ENCODE data around the gene TNFAIP8L1. TPM values are rescaled to one million over a fixed set of nuclear protein-coding genes. Genes with fewer than 3 reads are reported as not detected.

TNFAIP8L1 gene
- total RNA-seq, 1 donor from 2014 or later, result 4.2 TPM

- Histone ChIP-seq H3K4me3 (no peak overlapping the region), H3K9me3 (replicated peaks) (no peaks in the 10 kb centered on the region), H3K27ac (replicated peaks) (no peak overlapping the region), H3K27me3 (ENCODE audit: low read depth) (peaks cover 46% of the 10 kb centered on the region), H3K4me1 (peaks cover 15% of the 10 kb centered on the region), H3K36me3 (no peaks in the 10 kb centered on the region)
- TF ChIP-seq CTCF (IDR thresholded peaks at IDR 0.05; ENCODE audit: borderline replicate concordance), result no peak
- intact Hi-C loops (cut with micrococcal nuclease), result no loop called here
- DNase-seq, result no peak
Observed at GRCh38 chr19:4602915-4603314, 36.4 kb upstream of the TNFAIP8L1 start.

GRCh38 chr19:4604912-4605311, 34.4 kb upstream of the TNFAIP8L1 start:
- no peak for TF ChIP-seq CTCF (IDR thresholded peaks at IDR 0.05; ENCODE audit: borderline replicate concordance)
- peaks cover 16% of the 10 kb centered on the region for H3K4me1 ChIP-seq
- H3K27me3 ChIP-seq (ENCODE audit: low read depth), result peaks cover 27% of the 10 kb centered on the region
- no peaks in the 10 kb centered on the region for H3K36me3 ChIP-seq
- H3K4me3 ChIP-seq, result no peak overlapping the region
- DNase-seq, result no peak
- no peak overlapping the region for H3K27ac ChIP-seq (replicated peaks)
- H3K9me3 ChIP-seq (replicated peaks), result no peaks in the 10 kb centered on the region
- intact Hi-C loops (cut with micrococcal nuclease), result no loop called here

- Histone ChIP-seq H3K27ac (replicated peaks) (no peak overlapping the region), H3K4me1 (peaks cover 23% of the 10 kb centered on the region), H3K36me3 (no peaks in the 10 kb centered on the region), H3K27me3 (ENCODE audit: low read depth) (peaks cover 14% of the 10 kb centered on the region), H3K9me3 (replicated peaks) (no peaks in the 10 kb centered on the region), H3K4me3 (no peak overlapping the region)
- no peak for TF ChIP-seq CTCF (IDR thresholded peaks at IDR 0.05; ENCODE audit: borderline replicate concordance)
- DNase-seq, result no peak
- intact Hi-C loops (cut with micrococcal nuclease), result no loop called here
Observed at GRCh38 chr19:4606181-4606580, 33.1 kb upstream of the TNFAIP8L1 start.

- intact Hi-C loops (cut with micrococcal nuclease), result no loop called here
- Histone ChIP-seq H3K9me3 (replicated peaks) (no peaks in the 10 kb centered on the region), H3K27ac (replicated peaks) (no peak overlapping the region), H3K27me3 (ENCODE audit: low read depth) (peaks cover 5% of the 10 kb centered on the region), H3K4me3 (peak overlapping the region; percentile 46), H3K4me1 (peaks cover 23% of the 10 kb centered on the region), H3K36me3 (no peaks in the 10 kb centered on the region)
- DNase-seq, result peak; percentile 67
- no peak for TF ChIP-seq CTCF (IDR thresholded peaks at IDR 0.05; ENCODE audit: borderline replicate concordance)
Observed at GRCh38 chr19:4606921-4607678, 32.2 kb upstream of the TNFAIP8L1 start.

GRCh38 chr19:4609878-4610511, 29.3 kb upstream of the TNFAIP8L1 start:
- DNase-seq, result peak; percentile 46
- intact Hi-C loops (cut with micrococcal nuclease), result no loop called here
- Histone ChIP-seq H3K4me3 (peak overlapping the region; percentile 30), H3K9me3 (replicated peaks) (no peaks in the 10 kb centered on the region), H3K36me3 (no peaks in the 10 kb centered on the region), H3K27me3 (ENCODE audit: low read depth) (peaks cover 4% of the 10 kb centered on the region), H3K4me1 (peaks cover 23% of the 10 kb centered on the region), H3K27ac (replicated peaks) (peak overlapping the region; percentile 84)
- no peak for TF ChIP-seq CTCF (IDR thresholded peaks at IDR 0.05; ENCODE audit: borderline replicate concordance)
